ENCODE data around the gene SPOUT1. TPM values are rescaled to one million over a fixed set of nuclear protein-coding genes. Genes with fewer than 3 reads are reported as not detected.

The SPOUT1 gene
- total and polyA plus RNA-seq, 8 donors: 14.8 to 32.8 (median 23.3) TPM

- peak in 1 of 4 donors; percentile 11 for ATAC-seq
- Histone ChIP-seq H3K36me3 (peaks cover 0 to 17% (median 7%) of the 10 kb centered on the region in 3 donors), H3K4me1 (no peaks in the 10 kb centered on the region), H3K4me3 (no peak overlapping the region), H3K27me3 (no peaks in the 10 kb centered on the region), H3K9me3 (no peaks in the 10 kb centered on the region), H3K27ac (no peak overlapping the region)
- TF ChIP-seq CTCF (IDR thresholded peaks at IDR 0.05): no peak
- 67 to 69% methylated on average over 2 of the region's 2 CpGs for WGBS, 2 donors
- intact Hi-C loops (cut with DNase I): no loop called here
- FAIRE-seq: no peak
- DNase-seq: no peak
Observed at GRCh38 chr9:128809831-128810230, 19.8 kb downstream of the SPOUT1 start.

- H3K4me3 ChIP-seq: no peak overlapping the region
- ATAC-seq (no peak), FAIRE-seq (no peak), DNase-seq (peak in 1 of 6 donors; percentile 52)
- H3K27ac ChIP-seq: no peak overlapping the region
- H3K4me1 ChIP-seq: no peaks in the 10 kb centered on the region
- intact Hi-C loops (cut with DNase I): no loop called here
- 94 to 96% methylated on average over 12 of the region's 12 CpGs for WGBS, 2 donors
- H3K36me3 ChIP-seq: peaks cover 0 to 18% (median 7%) of the 10 kb centered on the region in 3 donors
- H3K27me3 ChIP-seq: no peaks in the 10 kb centered on the region
- no peaks in the 10 kb centered on the region for H3K9me3 ChIP-seq
- TF ChIP-seq CTCF (IDR thresholded peaks at IDR 0.05): no peak
Observed at GRCh38 chr9:128809036-128809599, 20.5 kb downstream of the SPOUT1 start.

DNA sequence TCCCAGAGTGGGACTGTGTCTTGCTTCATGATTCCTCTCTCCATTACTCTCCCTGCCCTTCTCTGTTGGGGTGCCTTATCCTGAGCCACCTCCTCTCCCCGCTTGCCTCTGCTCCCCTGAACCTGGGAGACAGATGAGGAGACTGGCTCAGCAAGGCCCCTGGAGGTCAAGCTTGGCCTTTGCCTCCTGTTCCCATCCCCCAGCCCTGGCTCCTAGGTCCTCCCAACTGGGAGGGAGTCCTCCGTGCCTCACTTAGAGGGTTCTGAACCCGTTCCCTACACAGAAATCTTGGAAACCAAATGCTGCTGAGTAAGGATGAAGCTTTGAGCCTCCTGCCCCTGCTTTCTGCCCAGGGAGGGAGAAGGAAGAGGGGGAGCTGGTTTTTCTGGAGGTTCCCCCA is 21.1 kb downstream of the SPOUT1 start:
- no peaks in the 10 kb centered on the region for H3K4me1 ChIP-seq
- peaks cover 0 to 23% (median 7%) of the 10 kb centered on the region in 3 donors for H3K36me3 ChIP-seq
- H3K9me3 ChIP-seq: no peaks in the 10 kb centered on the region
- TF ChIP-seq CTCF (IDR thresholded peaks at IDR 0.05): no peak
- intact Hi-C loops (cut with DNase I): no loop called here
- no peak overlapping the region for H3K4me3 ChIP-seq
- DNase-seq (no peak), ATAC-seq (no peak), FAIRE-seq (no peak)
- 93 to 96% methylated on average over 3 of the region's 3 CpGs for WGBS, 2 donors
- H3K27ac ChIP-seq: no peak overlapping the region
- no peaks in the 10 kb centered on the region for H3K27me3 ChIP-seq

GRCh38 chr9:128807827-128808226 is 21.8 kb downstream of the SPOUT1 start:
- Histone ChIP-seq H3K9me3 (no peaks in the 10 kb centered on the region), H3K27ac (no peak overlapping the region), H3K4me1 (no peaks in the 10 kb centered on the region), H3K27me3 (no peaks in the 10 kb centered on the region), H3K36me3 (peaks cover 0 to 31% (median 7%) of the 10 kb centered on the region in 3 donors), H3K4me3 (no peak overlapping the region)
- TF ChIP-seq CTCF (IDR thresholded peaks at IDR 0.05): no peak
- FAIRE-seq (no peak), DNase-seq (no peak), ATAC-seq (no peak)
- intact Hi-C loops (cut with DNase I): no loop called here
- WGBS, 2 donors: 79 to 94% methylated on average over 13 to 14 of the region's 14 CpGs

DNA sequence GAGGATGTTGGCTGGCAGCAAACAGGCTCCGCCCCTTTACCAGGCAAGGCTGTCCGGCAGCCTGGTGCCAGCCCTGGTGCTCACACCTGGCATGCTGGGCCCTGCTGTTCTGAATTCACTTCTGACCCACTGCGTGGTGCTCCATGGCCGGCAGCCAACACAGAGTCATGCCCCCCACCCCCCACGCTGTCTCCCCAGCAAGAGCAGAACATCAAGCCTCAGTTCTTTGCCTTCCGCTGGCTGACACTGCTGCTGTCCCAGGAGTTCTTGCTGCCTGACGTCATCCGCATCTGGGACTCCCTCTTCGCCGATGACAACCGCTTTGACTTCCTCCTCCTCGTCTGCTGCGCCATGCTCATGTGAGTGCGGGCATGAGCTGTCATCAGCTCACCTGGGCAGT is 23.9 kb downstream of the SPOUT1 start:
- peaks cover 0 to 32% (median 7%) of the 10 kb centered on the region in 3 donors for H3K36me3 ChIP-seq
- no peak overlapping the region for H3K27ac ChIP-seq
- no peak for TF ChIP-seq CTCF (IDR thresholded peaks at IDR 0.05)
- H3K4me3 ChIP-seq: no peak overlapping the region
- intact Hi-C loops (cut with DNase I): no loop called here
- FAIRE-seq (no peak), ATAC-seq (no peak), DNase-seq (no peak)
- 86 to 91% methylated on average over 14 of the region's 14 CpGs for WGBS, 2 donors
- H3K4me1 ChIP-seq: no peaks in the 10 kb centered on the region
- no peaks in the 10 kb centered on the region for H3K27me3 ChIP-seq
- H3K9me3 ChIP-seq: no peaks in the 10 kb centered on the region
